ENCODE data around the gene RUFY1.
"Not testable (repeated sequence)": the region's sequence is repeated elsewhere in the genome, so short reads cannot be mapped to it uniquely, and the experiment has no call there.

Gene RUFY1

DNA sequence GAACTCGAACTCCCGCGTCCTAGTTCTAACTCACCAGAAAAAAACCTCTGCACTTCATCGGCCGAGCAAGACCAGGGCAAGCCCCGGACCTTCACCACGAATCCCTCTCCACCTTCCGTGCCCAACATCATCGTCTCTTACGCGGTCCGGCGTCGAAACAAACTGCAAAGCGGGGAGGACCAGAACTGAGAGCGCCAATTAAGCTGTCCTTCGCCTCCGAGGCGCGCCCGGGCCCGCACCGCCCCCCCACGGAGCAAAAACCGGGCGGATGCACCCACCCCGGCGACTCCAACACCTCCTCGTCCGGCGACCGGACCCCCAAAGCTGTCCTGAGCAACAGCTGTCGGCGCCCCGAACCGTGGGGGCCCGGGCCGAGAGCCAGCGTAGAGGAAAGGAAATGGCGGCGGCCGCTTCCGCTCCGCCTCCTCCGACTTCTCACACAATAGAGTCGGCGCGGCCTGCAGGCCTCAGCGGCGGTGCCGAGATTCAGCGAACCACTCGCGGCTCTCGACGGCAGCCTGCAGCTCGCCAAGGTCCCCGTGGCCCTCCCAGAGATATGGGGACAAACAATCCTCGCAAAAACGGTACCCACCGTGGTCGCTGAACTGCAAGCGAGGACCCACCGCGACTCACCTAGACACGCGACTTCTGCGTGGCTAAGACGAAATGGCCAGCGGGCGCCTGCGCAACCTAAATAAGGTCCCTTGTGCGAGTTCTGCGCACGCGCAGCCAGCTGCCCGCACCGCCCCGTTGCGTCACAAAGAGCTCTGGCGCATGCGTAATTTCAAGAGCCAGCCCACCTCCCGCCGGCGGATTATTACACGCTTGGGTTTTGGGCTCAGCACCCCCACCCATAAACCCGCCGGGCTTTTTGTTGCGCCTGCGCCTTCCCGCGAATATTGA is 72.9 kb downstream of the RUFY1 start, which contains the start of gene HNRNPH1:
Gene HNRNPH1, minus strand, starts transcription at position 669 of the 903 bp plus-strand sequence. Its CDS starts 538 bp downstream, at position 131.
- peak; percentile 98 for DNase-seq (ENCODE audit: low spot score)

GRCh38 chr5:179623906-179624741 is 73.8 kb downstream of the RUFY1 start:
- DNase-seq (ENCODE audit: low spot score): peak; percentile 10

DNA sequence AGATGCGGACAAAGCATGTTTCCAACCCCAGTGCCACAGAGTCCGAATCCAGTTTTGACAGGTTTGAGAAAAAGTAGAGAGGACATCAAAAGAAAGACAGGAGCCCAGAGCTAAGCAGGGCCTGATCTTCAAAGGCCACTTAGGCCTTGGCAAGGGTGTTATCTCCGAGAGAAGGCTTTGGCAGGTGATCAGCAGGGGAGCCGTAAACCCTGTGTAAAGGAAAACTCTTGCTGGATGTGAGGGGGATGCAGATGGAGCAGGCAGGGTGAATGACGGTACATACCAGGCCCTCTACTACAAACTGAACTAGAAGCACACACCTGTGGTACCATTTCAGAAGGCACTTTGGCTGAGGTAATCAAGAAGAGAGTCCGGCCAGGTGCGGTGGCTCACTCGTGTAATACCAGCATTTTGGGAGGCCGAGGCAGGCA is 74.5 kb downstream of the RUFY1 start:
- no peak for DNase-seq (ENCODE audit: low spot score)

DNA sequence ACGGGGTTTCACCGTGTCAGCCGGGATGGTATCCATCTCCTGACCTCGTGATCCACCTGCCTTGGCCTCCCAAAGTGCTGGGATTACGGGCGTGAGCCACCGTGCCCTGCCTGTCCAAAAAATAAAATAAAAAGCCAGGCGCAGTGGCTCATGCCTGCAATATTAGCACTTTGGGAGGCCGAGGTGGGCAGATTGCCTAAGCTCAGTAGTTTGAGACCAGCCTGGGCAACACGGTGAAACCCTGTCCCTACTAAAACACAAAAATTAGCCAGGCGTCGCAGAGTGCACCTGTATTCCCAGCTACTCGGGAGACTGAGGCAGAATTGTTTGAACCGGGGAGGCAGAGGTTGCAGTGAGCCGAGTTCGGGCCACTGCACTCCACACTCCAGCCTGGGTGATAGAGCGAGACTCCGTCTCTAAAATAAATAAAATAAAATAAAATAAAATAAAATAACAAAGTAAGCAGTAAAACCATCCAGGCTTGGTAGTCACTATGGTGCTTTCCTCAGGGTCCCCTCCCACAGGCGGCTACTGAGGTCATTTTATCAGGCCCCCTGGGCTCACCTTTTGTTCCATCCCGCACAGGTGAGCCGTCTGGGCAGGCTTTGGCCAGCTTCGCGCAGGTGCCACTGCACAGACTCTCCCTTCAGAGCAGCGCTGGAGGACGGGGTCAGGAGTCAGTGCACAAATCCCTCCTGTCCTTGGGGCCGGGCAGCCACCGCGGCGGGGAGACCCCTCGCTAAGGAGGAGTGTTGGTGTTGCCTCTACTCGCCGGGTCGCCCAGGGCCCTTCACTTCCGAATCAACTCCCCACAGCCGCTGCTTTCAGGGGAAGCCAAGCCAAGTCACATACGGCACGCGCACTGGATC is 83.4 kb downstream of the RUFY1 start:
- not testable (repeated sequence) for DNase-seq (ENCODE audit: low spot score)

GRCh38 chr5:179634370-179635172 is 84.2 kb downstream of the RUFY1 start:
- DNase-seq (ENCODE audit: low spot score): not testable (repeated sequence)

DNA sequence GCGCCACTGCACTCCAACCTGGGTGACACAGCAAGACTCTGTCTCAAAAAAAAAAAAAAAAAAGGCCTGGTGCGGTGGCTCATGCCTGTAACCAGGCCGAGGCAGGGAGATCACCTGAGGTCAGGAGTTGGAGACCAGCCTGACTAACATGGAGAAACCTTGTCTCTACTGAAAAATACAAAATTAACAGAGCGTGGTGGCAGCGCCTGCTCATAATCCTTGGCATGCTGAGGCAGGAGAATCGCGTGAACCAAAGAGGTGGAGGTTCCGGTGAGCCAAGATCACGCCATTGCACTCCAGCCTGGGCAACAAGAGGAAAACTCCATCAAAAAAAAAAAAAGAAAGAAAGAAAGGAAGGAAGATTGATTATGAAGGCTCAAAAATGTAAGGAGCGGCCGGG is 88.9 kb downstream of the RUFY1 start:
- DNase-seq (ENCODE audit: low spot score): not testable (repeated sequence)

DNA sequence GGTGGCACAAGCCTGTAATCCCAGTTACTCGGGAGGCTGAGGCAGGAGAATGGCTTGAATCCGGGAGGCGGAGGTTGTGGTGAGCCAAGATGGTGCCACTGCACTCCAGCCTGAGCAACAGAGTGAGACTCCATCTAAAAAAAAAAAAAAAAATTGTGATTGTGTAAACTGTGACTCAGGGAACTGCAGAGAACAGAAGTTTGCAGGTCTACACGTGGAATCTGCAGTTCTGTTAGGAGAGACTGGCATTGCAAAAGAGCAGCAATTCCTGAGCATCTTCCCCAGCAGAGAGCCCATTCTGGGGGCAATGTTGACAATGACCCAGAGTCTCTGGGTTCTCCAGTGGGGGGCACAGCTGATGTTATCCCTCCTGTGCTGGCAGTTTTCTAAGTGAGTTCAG is 91.4 kb downstream of the RUFY1 start:
- DNase-seq (ENCODE audit: low spot score): not testable (repeated sequence)

- DNase-seq (ENCODE audit: low spot score): not testable (repeated sequence)
These were observed 92.3 kb downstream of the RUFY1 start for GRCh38 chr5:179642626-179643025.

DNA sequence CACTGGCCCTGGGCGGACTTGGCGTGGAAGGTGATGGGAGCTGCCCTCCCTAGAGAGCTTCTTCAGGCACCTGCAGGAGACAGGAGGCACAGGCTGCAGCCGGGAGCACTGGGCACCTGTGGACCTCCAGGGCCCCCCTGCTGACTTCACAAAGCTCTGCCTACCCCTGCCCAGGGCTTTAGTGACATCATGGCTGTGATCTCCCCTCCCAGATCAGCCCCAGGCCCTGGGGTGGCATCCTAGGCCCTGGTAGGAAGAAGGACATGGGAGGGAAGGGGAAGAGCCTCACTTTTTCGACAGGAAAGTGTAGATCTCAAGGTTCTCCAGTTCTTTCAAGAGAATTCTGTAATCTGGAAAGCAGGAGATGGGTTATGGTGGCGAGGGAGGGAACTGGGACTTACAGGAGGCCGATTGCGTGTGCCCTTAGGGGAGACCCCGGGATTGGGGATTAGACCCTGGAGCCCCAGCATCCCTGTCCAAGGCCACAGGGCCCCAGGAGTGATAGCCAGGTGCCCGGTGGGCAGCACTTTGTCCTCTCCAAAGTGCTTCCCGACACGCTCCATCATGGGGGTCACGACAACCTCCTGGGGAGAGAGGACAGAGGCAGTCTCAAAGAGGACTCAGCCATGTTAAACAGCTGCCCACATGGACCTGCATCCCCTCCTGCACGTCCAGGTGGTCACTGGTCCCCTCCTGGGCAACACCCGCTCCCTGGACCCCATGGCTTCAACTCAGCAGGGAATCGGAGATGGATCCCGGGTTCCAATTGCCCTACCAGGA is 93.0 kb downstream of the RUFY1 start:
- DNase-seq (ENCODE audit: low spot score): not testable (repeated sequence)

- not testable (repeated sequence) for DNase-seq (ENCODE audit: low spot score)
These were observed 94.4 kb downstream of the RUFY1 start for GRCh38 chr5:179644766-179645165.

- no peak for DNase-seq (ENCODE audit: low spot score)
These were observed 98.1 kb downstream of the RUFY1 start for GRCh38 chr5:179648410-179648809.

DNA sequence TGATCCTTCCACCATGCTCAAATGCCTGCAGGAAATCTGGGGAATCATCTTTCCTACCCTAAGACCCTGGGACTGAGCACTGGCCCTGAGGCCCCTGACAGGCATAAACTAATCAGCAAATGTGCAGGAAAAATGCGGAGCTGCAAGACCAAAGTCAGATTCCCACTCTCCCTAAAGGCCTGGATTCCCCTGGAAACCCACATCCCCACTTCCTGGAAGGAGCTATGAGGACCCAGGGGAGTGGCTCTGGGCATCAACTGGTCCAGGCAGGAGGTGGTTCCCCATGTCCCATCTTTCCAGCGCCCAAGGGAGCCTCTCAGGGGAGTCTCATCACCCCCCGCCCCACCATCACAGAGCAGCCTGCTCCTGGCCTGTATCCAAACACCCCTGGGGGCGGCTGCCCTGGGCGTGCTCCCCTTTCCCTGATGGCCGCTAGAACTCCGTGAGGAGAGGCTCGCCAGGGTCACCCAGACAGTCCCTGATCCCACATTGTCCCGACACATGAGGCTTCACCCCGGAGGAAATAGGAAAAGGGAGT is 98.9 kb downstream of the RUFY1 start:
- DNase-seq (ENCODE audit: low spot score): not testable (repeated sequence)

- not testable (repeated sequence) for DNase-seq (ENCODE audit: low spot score)
These were observed 99.9 kb downstream of the RUFY1 start for GRCh38 chr5:179650245-179650644.

DNA sequence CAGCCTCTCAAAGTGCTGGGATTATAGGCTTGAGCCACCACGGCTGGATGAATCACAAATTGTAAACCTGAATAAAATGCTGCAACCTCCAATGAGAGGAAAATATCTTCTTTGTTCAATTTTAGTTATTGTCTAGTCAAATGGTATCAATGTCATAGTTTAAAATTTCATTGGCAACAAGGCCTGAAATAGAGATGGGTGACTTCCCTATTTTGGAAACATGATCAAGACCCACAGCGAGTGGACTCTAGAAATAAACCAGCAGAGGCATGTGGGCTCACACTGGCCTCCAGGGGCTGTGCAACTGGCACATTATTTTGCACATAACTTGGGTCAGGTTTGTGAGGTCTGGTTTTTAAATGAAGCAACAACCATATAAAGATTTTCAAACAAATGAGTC is 102.8 kb downstream of the RUFY1 start:
- not testable (repeated sequence) for DNase-seq (ENCODE audit: low spot score)

GRCh38 chr5:179657302-179658178 is 107.2 kb downstream of the RUFY1 start:
- not testable (repeated sequence) for DNase-seq (ENCODE audit: low spot score)

DNA sequence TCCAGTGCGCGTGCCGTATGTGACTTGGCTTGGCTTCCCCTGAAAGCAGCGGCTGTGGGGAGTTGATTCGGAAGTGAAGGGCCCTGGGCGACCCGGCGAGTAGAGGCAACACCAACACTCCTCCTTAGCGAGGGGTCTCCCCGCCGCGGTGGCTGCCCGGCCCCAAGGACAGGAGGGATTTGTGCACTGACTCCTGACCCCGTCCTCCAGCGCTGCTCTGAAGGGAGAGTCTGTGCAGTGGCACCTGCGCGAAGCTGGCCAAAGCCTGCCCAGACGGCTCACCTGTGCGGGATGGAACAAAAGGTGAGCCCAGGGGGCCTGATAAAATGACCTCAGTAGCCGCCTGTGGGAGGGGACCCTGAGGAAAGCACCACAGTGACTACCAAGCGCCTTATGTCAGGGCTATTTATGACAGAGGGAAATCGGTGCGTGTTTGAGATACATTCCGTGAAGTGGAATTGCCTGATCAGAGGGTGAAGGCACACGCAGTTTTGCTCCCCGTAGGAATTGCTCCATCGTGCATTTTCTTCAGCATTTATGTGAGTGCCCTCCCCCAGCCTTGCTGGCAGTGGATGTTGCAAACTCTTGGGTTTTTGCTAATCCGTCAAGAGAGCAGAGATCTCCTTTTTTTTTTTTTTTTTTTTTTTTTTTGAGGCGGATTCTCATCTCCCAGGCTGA is 108.0 kb downstream of the RUFY1 start:
- DNase-seq (ENCODE audit: low spot score): peak; percentile 2

All from kidney capillary endothelial cell (primary cell).